HG03469 (cell line): Measurements from ENCODE around the gene PAPPA.

Experiments
- ATAC-seq: cut with Tn5 transposase; IDR thresholded peaks from one replicate; pipeline ENCODE4 v1.9.1; 2021; ENCODE audit warnings: mild to moderate bottlenecking, moderate library complexity, moderate number of reproducible peaks; ENCODE audit not compliant: unreplicated experiment

PAPPA gene

DNA sequence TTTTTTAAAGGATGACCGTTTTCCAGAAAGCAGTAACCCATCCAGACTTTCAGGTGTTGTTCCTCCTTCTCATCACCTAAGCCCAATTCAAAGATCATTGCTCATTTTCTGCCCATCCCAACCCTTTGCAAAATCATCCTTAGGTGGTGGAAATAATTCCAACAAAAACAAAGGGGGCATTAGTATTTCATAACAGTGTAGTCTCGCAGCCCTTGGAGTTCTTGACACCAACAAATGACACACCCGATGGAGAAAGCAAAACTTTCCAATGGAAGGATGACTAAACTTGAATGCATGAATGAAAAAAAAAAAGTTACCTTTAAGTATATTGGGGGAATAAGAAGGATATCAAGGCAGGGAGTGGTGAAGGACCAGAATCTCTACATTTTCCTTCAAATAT, 117.0 kb downstream of the PAPPA start:
- no peak for ATAC-seq

DNA sequence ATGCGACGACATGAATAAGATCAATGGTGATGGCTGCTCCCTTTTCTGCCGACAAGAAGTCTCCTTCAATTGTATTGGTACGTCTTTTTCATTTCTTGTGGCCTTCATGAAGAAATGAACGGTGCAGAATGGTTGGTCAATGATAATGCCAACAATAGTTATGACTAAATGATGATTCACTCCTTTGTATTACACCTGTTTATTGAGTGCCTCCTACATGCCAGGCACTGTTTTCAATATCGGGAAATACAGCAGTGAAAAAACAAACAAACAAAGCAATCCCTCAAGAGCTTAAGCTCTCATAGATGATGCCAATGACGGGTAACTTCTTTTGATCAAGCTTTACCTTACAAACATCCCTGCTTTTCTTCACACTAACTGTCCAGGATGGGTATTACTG, 117.7 kb downstream of the PAPPA start:
- ATAC-seq, result no peak

DNA sequence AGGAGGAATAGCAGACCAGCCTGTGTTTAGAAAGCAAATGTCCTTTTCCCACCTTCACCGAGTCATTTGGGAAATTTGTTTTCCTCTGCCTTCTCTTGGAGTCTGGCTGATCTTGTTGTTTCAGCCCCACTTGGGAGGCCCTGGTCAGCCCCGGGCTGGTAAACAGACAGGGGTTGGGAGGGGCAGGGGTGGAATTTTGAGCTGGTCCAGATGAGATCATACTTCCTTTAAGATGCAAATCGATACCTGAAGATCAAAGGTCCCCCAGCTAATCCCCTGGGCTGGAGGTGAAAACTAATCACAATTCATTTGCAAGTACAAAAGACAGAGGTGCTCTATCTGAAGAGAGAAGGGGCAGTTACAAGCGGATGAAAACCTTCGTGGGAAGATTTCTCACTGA, 118.4 kb downstream of the PAPPA start:
- ATAC-seq, result no peak

DNA sequence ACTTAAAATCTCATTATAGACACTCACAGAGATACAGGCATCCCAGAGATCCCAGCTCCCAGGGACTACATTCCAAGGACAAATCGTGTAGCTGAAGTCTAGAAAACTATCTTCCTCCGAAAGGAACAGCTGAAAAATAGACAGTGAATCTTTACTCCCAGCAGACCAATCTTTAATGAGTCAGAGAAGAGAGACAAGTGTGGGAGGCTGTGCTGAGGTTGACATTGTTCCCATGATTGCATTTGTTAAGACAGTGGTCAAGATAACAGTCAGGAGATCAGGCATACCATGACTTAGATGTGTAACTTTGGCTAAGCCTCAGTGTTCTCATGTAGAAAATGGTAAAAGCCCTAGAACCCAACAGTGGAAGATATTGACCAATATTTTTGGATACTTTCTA, 120.7 kb downstream of the PAPPA start:
- ATAC-seq, result no peak

DNA sequence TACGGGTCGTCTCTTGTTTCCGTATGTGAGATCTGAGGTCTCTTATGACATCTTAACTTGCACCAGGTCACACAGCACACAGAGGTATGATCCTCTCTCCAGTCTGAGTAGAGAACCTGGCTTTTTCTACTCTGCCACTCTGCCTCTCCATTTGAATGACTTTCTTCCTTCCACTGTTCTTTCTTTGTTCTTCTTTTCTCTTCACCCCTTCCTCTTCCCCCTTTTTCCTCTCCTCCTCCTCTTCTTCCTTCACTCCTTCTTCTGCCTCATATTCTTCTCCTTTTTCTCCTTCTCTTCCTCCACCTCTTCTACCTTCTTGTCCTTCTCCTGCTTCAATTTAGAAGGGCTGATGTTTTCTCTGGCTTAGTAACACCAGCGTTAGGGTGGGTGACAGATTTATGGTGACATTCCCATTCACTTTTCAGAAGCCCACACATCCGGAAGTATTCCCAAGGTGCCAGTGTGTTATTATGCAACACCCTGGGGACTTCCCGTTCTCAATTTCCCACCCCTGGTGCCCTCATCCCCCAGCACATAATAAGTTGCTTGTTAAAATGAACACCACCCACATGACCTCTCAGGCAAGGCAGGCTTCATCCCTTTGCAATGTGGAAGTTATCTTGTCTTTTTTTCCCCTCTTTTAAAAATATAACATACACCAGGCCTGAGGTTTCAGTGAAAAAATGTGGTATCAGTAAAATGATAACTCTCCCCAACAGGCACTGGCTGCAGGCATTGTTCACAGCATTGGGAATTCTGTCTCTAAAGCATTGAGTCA, 122.0 kb downstream of the PAPPA start:
- no peak for ATAC-seq

DNA sequence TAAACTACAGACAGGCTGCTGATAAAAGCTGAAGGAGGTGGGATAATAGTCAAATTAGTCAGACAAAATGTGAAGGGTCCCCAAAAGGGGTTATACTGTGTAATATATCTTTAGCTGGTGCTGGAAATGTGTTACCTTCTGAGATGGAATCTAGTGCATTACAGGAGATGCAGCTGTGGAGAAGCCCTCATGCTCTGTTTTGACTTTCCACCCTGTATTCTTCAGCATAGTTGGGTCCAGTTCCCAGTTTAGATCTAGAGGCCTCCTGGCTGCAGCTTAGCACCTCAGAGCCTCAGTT, 122.6 kb downstream of the PAPPA start:
- no peak for ATAC-seq

DNA sequence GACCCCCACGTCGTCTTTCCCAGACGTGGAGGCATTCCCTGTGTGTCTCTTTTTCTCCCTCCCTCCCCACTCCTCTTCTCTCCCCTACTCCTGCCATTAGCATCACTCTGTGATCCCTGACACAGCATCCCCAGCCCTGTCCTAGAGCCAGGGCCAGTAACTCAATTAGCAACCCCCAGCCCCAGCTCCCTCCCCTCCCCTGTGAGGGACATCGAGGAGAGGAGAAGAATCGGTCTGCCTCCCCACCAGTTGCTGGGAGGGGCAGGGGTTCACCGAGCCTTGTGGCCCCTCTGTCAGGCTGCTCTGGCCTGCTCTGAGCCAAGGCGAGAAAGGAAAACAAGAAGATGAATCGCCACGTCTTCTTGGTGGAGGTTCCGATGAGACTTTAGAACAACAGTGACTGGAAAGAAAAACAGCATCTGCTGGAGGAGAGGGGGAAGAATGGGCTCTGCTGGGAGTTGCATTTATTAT, 123.1 kb downstream of the PAPPA start:
- ATAC-seq, result no peak

DNA sequence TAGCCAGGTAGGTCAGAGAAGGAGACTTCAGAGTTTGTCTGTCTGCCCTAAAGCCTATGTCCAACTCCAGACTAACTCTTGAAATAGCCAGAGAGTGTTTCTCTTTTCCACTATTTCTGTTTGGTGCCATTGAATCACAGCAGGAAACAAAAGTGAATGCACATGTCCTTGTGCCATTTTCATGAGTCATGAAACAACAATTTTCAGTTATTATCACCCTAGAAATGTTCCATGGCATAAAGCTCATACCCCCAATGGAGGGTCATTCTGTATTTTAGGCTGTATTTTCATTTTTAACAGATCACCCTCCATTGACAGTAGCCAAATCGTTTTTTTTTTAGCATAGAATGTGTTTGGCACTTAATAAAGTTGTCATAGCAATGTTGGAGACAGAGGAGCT, 124.7 kb downstream of the PAPPA start:
- no peak for ATAC-seq

DNA sequence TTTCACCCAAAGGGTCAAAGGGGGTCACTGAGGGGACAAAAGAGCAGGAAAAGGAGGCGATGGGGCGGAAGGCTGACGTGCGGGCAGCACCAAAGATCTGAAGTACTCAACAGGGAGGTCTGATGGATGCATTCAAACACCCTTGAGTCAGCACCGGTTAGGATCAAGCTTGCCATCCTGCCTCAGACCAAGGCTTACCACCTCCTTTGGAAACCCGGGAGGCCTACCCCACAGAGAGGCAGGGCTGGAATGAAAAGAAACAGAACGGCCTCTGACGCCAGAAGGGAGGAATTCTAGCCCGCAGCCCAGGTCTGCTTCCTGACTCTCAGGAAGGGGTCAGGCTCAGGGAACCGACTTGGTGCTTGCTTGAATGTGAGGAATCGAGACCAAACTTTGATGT, 125.6 kb downstream of the PAPPA start:
- ATAC-seq, result no peak

DNA sequence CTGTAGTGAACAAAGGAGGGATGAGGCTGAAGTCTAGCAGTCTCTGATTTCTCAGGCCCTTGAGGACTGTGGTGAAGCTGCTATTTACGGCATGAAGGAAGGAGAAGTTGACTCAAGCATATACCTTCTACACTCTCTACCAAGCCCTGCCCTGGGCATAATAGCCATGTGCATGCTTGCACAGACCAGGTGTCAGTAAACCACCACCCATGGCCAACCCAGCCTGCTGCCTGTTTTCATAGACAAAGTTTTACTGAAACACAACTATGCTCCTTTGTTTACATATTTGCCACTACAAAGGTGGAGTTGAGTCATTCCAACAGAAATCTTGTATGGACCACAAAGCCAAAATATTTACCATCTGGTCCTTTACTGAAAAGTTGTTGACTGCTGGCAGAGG, 126.9 kb downstream of the PAPPA start:
- no peak for ATAC-seq

DNA sequence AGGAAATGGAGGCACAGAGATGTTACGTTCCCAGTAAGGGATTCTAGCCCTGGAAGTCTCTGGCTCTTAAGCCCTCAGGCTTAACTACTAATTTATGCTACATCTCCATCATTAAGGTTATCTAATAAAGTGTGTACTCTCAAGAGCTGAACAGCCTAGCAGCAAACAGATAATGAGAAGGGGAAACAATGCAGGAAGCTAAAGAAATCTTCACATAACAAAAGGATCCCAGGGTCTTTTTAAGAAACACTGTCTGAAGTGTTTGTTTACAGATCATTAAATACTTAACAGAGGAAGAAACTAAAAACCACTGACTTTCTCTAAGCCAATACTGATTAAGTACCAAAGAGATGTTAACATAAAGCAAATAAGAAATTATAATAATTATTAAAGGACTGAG, 129.0 kb downstream of the PAPPA start:
- no peak for ATAC-seq

DNA sequence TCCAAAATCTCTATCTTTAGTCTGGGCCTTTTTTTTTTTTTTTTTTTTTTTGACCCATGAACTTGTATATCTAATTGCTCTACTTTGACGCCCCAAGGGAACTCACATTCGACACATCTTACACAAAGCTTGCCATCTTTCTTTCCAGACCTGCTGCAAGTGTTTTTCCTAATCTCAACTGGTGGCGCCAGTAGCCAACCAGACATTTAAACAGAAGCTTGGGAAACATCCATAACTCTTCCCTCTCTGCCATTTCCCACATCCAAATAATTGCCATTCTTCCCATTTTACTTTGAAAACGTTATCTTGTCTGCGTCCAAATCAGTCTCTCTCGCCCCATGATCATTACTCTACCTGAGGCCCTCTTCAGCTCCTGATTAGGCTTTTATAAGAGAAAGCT, 130.9 kb downstream of the PAPPA start:
- ATAC-seq, result no peak

DNA sequence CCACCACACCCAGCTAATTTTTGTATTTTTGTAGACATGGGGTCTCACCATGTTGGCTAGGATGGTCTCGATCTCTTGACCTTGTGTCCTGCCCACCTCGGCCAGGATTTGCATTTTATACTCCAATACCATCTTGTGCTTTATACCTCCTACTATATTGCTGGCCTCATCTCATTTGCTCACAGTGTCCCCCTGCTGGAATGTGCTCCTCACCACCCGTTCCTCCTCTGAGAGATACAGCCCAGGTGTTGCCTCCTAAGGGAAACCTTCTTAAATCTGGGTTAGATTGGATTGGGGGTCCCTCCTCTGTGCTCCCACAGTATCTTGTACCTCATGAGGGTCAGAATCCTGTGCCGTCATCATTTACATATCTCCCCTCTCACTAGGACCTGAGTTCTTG, 131.7 kb downstream of the PAPPA start:
- ATAC-seq, result no peak

DNA sequence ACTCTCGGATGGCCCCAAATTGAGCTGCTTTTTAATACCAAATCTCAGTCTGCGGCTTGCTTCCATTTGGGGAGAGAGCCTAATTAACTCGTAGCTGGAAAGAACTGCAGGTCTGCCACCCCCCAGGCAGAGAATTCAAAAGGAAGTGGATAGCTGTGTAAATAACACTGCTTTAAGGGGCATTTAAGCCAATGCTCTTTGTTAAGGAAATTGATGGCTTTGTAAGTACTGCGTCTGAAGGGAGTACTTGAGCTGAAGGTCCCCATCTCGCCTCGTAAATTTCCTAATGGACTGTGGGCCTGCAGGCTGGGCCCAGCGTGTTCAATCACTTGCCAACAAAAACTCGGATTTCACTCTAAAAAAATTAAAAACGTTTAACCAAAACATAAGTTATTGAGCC, 132.7 kb downstream of the PAPPA start:
- ATAC-seq, result no peak

DNA sequence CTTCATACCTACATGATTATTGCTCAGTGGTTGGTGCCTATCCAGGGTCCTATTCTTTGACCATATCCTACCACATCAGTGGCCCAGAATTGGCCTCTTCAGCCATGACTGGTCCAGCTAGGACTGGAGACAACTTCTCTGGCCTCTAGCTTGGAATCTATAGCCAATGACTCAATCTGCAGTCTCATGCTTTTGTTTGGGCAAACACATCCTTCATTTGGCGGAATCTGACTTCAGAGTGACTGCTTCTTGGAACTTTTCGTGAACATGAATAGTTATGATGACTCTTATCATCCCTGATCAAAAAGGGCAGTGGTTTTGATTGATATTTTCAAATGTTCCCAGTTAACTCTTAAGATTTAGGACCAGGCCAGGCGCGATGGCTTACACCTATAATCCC, 134.1 kb downstream of the PAPPA start:
- no peak for ATAC-seq

DNA sequence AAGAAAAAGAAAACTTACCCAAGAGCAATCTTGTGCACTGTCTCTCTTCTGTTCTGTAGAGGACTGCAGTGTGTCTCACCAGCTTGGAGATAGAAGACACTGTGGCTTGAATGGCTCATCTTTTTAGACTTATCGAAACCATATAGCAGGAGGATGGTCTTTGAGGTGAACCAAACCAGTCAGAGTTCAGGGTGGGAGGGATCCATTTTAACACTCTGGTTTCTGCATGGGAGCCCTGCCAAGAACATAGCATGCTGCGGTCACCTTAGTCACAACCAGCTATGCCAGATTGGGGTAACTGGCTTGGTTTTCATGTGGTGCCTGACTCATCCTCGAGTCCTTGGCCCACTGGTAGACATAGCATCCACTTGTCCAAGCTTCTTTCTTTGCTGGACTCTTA, 135.1 kb downstream of the PAPPA start:
- ATAC-seq, result no peak

DNA sequence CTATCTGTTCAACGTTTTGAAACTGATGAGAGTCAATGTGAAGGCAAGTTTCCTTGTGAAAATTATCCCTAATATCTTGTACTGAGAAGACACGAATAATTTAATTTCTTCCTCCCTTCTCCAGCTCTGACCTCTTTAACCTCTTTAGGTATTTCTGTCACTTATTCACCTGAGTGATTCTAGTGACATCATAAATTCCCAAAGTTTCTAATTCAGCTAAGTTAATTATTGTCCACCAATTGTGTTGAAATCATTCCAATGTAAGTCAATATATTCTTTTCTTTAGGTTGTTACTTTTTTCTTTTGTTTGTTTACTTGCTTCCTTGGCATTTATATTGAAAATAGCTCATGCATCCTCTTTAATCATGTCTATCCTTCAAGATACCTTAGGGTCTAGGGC, 143.8 kb downstream of the PAPPA start:
- ATAC-seq, result no peak

DNA sequence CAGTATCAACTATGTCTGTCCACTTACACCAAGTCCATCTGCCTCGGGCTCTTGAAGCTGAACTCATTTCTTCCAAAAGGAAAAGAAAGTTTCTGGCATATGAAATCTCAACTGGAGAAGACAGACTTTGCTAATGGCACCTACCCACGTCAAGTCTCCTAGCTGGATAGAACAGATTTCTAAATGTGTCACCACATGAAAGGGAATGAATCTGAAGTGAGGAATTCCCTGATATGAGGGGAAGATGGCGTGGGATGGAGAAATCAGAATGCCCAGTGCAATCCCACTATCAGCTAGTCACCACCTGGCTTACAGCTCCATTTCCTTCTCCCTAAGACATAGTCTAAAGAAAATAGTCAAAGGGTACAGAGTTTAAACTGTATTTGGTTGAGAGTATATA, 144.7 kb downstream of the PAPPA start:
- no peak for ATAC-seq

DNA sequence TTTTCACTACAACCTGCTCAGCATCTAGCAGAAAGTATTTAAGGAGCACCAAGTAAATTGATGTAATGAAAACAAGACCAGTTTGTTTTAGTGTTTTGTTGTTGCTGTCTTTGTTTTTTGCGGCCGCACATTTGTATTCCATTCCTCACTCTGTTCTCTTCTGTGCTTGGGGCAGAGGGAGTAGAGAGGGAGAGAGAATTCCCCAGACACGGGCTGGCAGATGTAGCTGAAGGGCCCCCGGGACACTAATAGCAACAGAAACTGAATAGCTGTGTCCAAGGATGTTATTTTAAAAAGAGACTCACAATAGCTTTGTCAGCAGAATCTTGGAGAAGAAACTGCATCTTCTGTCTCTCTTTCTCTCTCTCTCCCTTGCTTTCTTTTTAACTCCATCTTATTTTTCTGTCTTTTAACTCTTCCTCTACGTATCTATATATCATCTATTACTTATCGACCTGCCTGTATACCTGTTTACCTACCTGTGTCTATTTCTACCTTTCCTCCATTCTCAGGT, 145.3 kb downstream of the PAPPA start:
- ATAC-seq, result no peak

DNA sequence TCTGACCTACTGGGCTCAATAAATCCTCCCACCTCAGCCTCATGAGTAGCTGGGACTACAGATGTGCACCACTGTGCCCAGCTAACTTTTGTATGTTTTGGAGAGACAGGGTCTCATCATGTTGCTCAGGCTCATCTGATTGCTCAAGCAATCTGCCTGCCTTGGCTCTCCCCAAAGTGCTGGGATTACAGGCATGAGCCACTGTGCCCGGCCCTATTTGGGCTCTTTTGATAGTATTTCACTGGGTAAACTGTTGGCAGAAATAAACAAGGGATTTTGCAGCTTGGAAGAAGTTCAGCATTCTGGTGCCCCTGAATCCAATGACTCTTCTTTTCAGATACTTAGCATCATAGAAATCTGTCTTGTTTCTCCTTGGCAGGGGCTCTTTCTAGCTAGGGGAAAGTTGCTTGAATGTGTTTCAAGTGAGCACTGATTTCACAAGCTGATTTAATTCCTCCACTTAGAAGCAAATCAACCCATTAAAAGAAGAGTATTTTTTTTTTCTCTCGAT, 146.8 kb downstream of the PAPPA start:
- ATAC-seq, result no peak

DNA sequence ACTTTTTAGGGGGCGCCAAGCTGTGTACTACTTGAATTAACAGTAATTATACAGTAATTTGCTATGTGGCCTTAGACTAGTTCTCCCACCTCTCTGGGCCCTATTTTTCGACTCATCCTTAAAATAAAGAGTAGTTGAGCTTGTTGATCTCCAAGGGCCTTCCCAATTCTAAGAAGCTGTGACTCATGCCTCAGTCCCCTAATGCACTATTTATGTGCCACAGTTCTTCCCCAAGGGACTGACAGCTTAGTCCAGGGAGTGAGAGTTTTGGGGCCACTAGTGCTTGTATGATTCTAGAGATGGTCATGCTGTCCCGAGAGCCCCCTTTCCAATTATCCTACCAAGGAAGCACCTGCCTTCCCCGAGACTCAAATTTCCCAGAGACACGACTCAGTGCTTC, 149.7 kb downstream of the PAPPA start:
- no peak for ATAC-seq

DNA sequence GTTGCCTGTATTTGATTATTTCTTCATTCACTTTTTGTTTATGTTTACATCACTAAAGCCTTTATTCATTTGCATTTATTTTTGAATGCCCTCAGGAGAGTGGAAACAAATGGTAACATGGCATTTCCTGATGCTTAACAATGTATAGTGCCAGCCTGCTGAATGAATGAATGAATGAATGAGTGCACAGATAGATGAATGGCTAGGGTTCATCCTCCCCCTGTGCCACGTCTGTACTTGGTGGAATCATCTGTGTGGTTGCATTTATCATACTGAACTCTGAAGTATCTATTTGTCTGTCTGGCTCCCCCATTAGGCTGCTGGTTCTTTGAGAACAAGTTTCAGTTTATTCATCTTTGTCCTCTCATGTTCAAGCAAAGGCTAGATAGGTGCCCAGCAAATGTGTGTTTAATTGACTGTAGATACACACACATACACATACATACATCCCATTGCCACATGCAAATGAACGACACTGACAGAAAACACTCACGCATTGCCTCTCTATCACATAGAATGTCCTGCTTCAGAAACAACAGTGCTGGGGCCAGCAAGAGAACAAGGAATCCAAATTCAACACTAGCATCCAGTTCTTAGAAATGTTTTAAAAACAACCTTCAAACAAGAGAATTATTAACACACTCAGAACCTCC, 150.4 kb downstream of the PAPPA start:
- no peak for ATAC-seq
